ENCODE results near the gene ADAMTSL1.

- TF ChIP-seq CTCF (IDR thresholded peaks at IDR 0.05; ENCODE audit: insufficient read depth, low read length, poor library complexity, severe bottlenecking) (no peak), EZH2phosphoT487 (conservative IDR thresholded peaks at IDR 0.05; ENCODE audit: low read length) (no peak)
Measured at GRCh38 chr9:18492612-18493011, 18.7 kb downstream of the ADAMTSL1 start.

Measured in SU-DHL-6 (cell line).